ENCODE measurements around the gene LAMA3.

LAMA3 gene

GRCh38 chr18:23972453-23972852 lies 283.2 kb downstream of the LAMA3 start:
- DNase-seq (ENCODE audit: low read depth), result no peak

GRCh38 chr18:23977103-23977502 lies 287.9 kb downstream of the LAMA3 start:
- no peak for DNase-seq (ENCODE audit: low read depth)

DNA sequence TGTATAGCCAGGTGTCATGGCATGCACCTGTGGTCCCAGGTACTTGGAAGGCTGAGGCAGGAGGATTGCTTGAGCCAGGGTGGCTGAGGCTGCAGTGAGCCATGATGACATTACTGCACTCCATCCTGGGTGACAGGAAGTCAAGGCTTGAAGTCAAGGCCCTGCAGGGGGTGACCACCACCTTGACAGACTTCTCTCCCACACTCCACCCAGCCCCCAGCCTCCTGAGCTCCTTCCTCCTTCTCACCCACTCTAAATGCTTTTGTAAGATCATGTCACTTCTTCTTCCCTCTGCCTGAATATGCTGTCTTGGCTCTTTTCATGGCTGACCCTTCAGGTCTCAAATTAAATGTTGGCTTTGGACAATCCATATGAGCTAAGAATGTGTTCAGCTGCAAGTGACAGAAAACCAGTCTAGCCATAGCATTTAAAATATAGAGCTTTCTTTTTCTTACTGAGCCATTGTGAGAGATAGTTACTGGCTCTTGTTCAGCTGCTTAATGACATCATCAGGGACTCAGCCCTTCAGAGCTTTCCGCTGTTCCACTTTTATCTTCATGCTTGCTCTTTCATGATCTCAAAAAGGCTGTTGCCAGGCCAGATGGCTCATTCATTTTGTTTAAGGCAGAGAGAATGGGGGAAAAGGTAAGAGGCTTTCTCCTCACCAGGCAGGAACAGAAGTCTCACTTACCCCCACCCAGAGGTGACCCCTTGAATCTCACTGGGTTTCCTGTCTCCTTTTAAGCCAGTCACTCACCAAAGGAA lies 288.6 kb downstream of the LAMA3 start:
- DNase-seq (ENCODE audit: low read depth), result no peak

DNA sequence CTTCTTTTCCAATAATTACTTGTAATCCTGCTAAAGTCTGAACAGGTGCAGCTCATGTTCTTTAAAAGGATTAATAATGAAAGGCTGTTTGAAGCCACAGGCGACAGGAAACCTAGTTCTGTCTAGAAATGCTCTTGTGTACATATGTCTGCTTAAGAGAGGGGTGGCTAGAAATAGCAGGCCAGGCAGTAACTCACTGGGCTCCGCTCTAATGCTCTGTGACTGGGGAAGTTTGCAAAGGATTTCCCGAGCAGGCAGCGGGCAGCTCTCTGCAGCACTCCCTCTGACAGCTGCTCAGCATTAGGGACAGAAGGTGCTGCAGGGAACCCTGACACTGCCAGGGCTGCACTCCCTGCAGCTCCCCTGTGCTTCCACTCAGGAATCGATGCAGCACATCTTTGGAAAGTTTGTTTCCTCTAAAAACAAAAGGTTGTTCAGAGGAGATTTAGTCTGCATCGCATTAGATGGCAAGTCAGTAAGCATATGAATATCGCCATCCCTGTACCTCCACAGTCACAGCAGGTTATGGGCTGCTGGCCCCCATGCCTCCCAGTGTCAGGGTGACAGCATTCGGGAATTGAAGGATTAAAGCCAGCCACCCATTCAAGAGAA lies 292.2 kb downstream of the LAMA3 start:
- DNase-seq (ENCODE audit: low read depth), result no peak

GRCh38 chr18:23982155-23983079 lies 293.2 kb downstream of the LAMA3 start:
- DNase-seq (ENCODE audit: low read depth), result no peak

GRCh38 chr18:23983112-23983511 lies 293.9 kb downstream of the LAMA3 start:
- DNase-seq (ENCODE audit: low read depth), result no peak

- no peak for DNase-seq (ENCODE audit: low read depth)
These were observed 297.5 kb downstream of the LAMA3 start for GRCh38 chr18:23986600-23987359.

GRCh38 chr18:23990474-23991410 lies 301.5 kb downstream of the LAMA3 start:
- no peak for DNase-seq (ENCODE audit: low read depth)

DNA sequence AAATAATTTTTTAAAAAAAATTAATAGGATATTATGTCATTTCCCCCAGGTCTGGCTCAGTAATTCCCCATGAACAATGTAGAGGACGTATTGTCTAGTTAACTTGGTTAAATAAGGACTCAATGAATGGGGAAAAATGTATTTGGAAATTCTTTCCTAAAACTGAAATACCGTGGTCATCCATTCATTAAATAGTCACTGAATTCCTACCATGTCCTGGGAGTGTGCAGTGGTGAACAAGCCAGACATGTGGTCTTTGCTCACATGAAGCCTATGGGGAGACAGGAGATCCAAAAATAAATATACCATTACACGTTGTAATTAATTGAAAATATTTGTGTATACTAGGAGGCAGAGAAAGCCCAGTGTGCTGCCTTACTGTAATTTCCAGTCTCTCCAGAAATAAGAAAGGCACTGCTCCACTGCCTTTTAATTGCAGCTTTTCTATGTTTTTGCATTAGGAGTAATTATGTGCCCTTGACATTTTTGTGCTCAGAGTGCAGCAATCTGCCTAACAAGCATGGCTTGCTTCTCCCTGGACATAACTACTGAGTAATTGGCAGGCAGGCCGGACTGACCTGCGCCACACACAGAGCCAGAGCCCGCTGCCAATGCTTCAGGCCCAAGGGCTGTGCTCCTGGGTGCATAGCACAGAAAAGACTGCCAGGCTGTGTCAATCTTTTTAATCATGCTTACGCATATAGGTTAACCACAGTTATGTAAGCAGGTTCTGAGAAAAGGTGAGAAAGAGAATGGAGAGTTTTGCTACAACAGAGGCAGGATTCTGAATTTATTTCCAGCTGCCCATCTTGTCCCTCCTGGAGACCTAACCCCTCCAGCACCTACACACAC lies 303.1 kb downstream of the LAMA3 start:
- DNase-seq (ENCODE audit: low read depth), result no peak

GRCh38 chr18:23992941-23993280 lies 303.7 kb downstream of the LAMA3 start:
- no peak for DNase-seq (ENCODE audit: low read depth)

GRCh38 chr18:23994361-23994902 lies 305.2 kb downstream of the LAMA3 start:
- no peak for DNase-seq (ENCODE audit: low read depth)

GRCh38 chr18:23995180-23995579 lies 305.9 kb downstream of the LAMA3 start:
- DNase-seq (ENCODE audit: low read depth), result no peak

DNA sequence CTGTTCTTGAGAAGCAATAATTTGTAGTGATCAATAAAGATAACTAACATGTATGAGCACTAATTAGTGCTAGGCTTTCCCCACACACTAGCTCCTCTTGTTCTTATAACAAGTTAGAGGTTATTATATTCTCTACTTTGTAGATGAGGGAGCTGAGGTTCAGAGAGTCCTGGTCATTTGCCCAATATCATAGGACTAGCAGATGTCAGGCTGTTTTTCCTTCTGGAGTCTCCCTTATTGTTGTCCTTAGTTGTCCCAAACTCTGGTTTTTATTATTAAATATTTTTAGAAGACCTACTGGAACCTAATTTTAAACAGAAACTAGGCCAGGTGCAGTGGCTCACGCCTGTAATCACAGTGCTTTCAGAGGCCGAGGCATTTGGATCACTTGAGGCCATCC lies 308.8 kb downstream of the LAMA3 start:
- DNase-seq (ENCODE audit: low read depth), result no peak

DNA sequence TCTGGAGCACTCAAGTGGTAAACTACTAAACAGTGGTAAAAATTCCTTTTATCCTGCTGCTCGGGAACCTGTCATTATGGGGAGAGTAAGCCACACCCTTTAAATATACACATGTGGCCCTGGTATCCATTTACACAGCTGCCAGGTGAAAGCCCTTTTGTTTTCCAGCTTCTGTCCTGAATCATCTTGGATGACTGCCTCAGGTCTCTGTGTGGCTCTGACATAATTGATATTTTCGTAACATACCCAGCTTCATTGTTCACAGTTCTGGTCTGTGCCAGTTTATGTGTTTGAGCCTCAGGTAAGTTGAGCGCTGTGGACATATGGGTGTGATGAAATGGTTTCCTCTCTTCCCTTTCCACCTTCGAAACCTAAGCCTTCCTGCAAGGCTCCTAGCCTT lies 309.6 kb downstream of the LAMA3 start:
- no peak for DNase-seq (ENCODE audit: low read depth)

DNA sequence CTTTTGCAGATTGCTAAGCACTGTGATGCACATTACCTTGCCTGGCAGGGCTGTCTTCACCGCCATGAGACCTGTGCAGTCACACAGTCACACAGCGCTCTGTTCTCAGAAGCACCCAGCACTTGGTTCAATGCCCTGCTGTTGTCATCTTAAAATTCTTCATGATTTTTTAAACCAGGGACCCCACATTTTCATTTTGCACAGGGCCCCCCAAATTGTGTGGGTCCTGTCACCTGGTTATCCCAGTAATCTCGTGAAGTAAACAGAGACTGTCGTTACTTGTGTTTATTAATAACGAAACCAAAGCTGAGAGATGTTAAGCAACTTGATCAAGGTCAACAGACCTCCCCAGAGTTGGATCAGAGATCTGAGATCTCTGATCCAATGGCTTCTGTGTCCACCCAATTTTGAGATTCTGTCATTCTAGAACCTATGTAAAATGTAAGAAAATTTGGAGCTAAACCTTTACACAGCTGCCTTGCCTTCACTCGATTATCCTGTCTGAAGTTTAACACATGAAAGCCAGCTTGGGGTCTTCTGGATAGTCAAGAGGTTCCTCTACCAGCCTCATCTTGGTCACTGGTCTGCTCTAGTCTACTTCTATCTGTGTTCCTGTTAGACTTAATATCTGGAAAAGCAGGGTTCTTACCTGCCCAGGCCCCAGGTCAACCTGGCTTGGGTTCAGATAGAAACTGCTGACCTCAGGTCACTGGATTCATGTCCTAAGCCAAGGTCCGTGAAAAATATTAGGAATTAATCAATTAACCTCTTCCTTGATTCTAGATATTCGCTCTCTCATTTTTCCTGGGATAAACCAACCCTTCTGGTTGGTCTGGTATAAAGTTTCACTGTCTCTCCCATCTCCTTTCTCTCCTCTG lies 311.6 kb downstream of the LAMA3 start:
- DNase-seq (ENCODE audit: low read depth), result no peak

GRCh38 chr18:24002479-24002878 lies 313.2 kb downstream of the LAMA3 start:
- no peak for DNase-seq (ENCODE audit: low read depth)

- DNase-seq (ENCODE audit: low read depth), result no peak
These were observed 314.0 kb downstream of the LAMA3 start for GRCh38 chr18:24003288-24003687.

GRCh38 chr18:24003903-24004640 lies 314.8 kb downstream of the LAMA3 start:
- no peak for DNase-seq (ENCODE audit: low read depth)
